HEK293 (cell line): ENCODE data around the gene KCNE1.
A peak's percentile ranks its signal among the peaks of the same experiment; 100 is the strongest.

ENCODE experiments used
- CTCF ChIA-PET: fragments of 350-600 bp; formaldehyde crosslinking; extraction: SDS; loops from one replicate; lab custom pipeline; 2021; ENCODE audit warnings: antibody characterized with exemption; lab: Yijun Ruan, JAX
- POLR2A ChIA-PET: fragments of 300-600 bp; formaldehyde crosslinking; extraction: SDS; loops from one replicate; lab custom pipeline; 2020; ENCODE audit warnings: antibody characterized with exemption, inconsistent platforms; lab: Yijun Ruan, JAX
- H3K27ac ChIP-seq: fragments of 200-500 bp; sonication (Bioruptor generic); 2 replicates; pipeline ENCODE4 v1.5.1; 2014; ENCODE audit warnings: low read depth, low read length, control low read depth, inconsistent platforms; ENCODE audit errors: extremely low read depth
- H3K36me3 ChIP-seq, 2 experiments: fragments of 200-500 bp in 1 of 2; sonication (Bioruptor generic) in 1 of 2; 1 replicate in 1 of 2; 2 replicates in 1 of 2; pipeline ENCODE4 v1.5.1; 2014 to 2017; ENCODE audit warnings: inconsistent platforms in 2 of 2, low read length in 2 of 2; ENCODE audit not compliant: control insufficient read depth in 2 of 2, insufficient read depth in 1 of 2
- H3K4me1 ChIP-seq: fragments of 200-500 bp; sonication (Bioruptor generic); 2 replicates; pipeline ENCODE4 v1.5.1; 2014; ENCODE audit warnings: mild to moderate bottlenecking, low read length, inconsistent platforms; ENCODE audit not compliant: control insufficient read depth, insufficient read depth
- H3K4me3 ChIP-seq: 2 replicates; pipeline ENCODE4 v1.5.1; 2011; ENCODE audit warnings: low read depth, mild to moderate bottlenecking, control low read depth, low read length, moderate library complexity
- H3K9me3 ChIP-seq: fragments of 200-500 bp; sonication (Bioruptor generic); 2 replicates; pipeline ENCODE4 v1.5.1; 2014; ENCODE audit warnings: low read depth, low read length, inconsistent platforms; ENCODE audit not compliant: control insufficient read depth, insufficient read depth
- HIC1 ChIP-seq: fragments of 450-650 bp; formaldehyde crosslinking; IDR thresholded peaks from 2 replicates; pipeline ENCODE4 v1.5.1; 2016; ENCODE audit warnings: missing biosample characterization, missing genetic modification characterization
- IKZF3 ChIP-seq: fragments of 450-650 bp; IDR thresholded peaks from 2 replicates; pipeline ENCODE4 v1.5.0; 2018; ENCODE audit warnings: missing biosample characterization, mild to moderate bottlenecking, missing genetic modification characterization, moderate library complexity
- PBX3 ChIP-seq: sonication (generic); formaldehyde crosslinking; IDR thresholded peaks from 2 replicates; pipeline ENCODE4 v1.8.1; 2022; ENCODE audit warnings: mild to moderate bottlenecking, moderate library complexity, missing genetic modification reagents
- PRDM4 ChIP-seq: fragments of 450-650 bp; formaldehyde crosslinking; IDR thresholded peaks from 2 replicates; pipeline ENCODE4 v1.5.1; 2017; ENCODE audit warnings: missing biosample characterization, missing genetic modification characterization
- ZBTB20 ChIP-seq: fragments of 450-650 bp; formaldehyde crosslinking; IDR thresholded peaks from 2 replicates; pipeline ENCODE4 v1.5.1; 2016; ENCODE audit warnings: missing biosample characterization, missing genetic modification characterization
- ZBTB21 ChIP-seq: fragments of 450-650 bp; formaldehyde crosslinking; IDR thresholded peaks from 2 replicates; pipeline ENCODE4 v1.5.1; 2017; ENCODE audit warnings: missing biosample characterization, missing genetic modification characterization
- ZBTB6 ChIP-seq: fragments of 450-650 bp; formaldehyde crosslinking; IDR thresholded peaks from 2 replicates; pipeline ENCODE4 v1.5.1; 2017; ENCODE audit warnings: missing biosample characterization, missing genetic modification characterization
- ZEB2 ChIP-seq: fragments of 450-650 bp; formaldehyde crosslinking; IDR thresholded peaks from 2 replicates; pipeline ENCODE4 v1.5.1; 2016; ENCODE audit warnings: missing biosample characterization, missing genetic modification characterization
- ZFP69B ChIP-seq: fragments of 450-650 bp; formaldehyde crosslinking; IDR thresholded peaks from 2 replicates; pipeline ENCODE4 v1.5.1; 2016; ENCODE audit warnings: missing biosample characterization, missing genetic modification characterization
- ZNF112 ChIP-seq: fragments of 450-650 bp; formaldehyde crosslinking; IDR thresholded peaks from 2 replicates; pipeline ENCODE4 v1.5.0; 2017; ENCODE audit warnings: missing biosample characterization, missing genetic modification characterization
- ZNF114 ChIP-seq: fragments of 450-650 bp; formaldehyde crosslinking; IDR thresholded peaks from 2 replicates; pipeline ENCODE4 v1.5.0; 2017; ENCODE audit warnings: missing biosample characterization, missing genetic modification characterization
- ZNF133 ChIP-seq: fragments of 450-650 bp; formaldehyde crosslinking; IDR thresholded peaks from 2 replicates; pipeline ENCODE4 v1.5.1; 2016; ENCODE audit warnings: missing biosample characterization, missing genetic modification characterization
- ZNF16 ChIP-seq: fragments of 450-650 bp; formaldehyde crosslinking; IDR thresholded peaks from 2 replicates; pipeline ENCODE4 v1.5.1; 2016; ENCODE audit warnings: low read depth, missing biosample characterization, missing genetic modification characterization
- ZNF2 ChIP-seq: fragments of 450-650 bp; formaldehyde crosslinking; IDR thresholded peaks from 2 replicates; pipeline ENCODE4 v1.5.1; 2016; ENCODE audit warnings: missing biosample characterization, missing genetic modification characterization
- ZNF341 ChIP-seq: fragments of 450-650 bp; formaldehyde crosslinking; IDR thresholded peaks from 2 replicates; pipeline ENCODE4; 2016; ENCODE audit warnings: low read depth, missing biosample characterization, missing genetic modification characterization
- ZNF350 ChIP-seq: fragments of 450-650 bp; formaldehyde crosslinking; IDR thresholded peaks from 2 replicates; pipeline ENCODE4 v1.5.0; 2017; ENCODE audit warnings: missing biosample characterization, mild to moderate bottlenecking, missing genetic modification characterization
- ZNF354C ChIP-seq: fragments of 450-650 bp; formaldehyde crosslinking; IDR thresholded peaks from 2 replicates; pipeline ENCODE4 v1.5.1; 2016; ENCODE audit warnings: missing biosample characterization, missing genetic modification characterization, low read depth, borderline replicate concordance
- ZNF394 ChIP-seq: fragments of 450-650 bp; formaldehyde crosslinking; IDR thresholded peaks from 2 replicates; pipeline ENCODE4 v1.5.1; 2016; ENCODE audit warnings: missing biosample characterization, missing genetic modification characterization, mild to moderate bottlenecking, moderate library complexity, borderline replicate concordance
- ZNF426 ChIP-seq: fragments of 450-650 bp; formaldehyde crosslinking; IDR thresholded peaks from 2 replicates; pipeline ENCODE4 v1.5.1; 2017; ENCODE audit warnings: missing biosample characterization, missing genetic modification characterization, mild to moderate bottlenecking, inconsistent platforms, moderate library complexity
- ZNF473 ChIP-seq: fragments of 450-650 bp; formaldehyde crosslinking; IDR thresholded peaks from 2 replicates; pipeline ENCODE4 v1.5.1; 2017; ENCODE audit warnings: missing biosample characterization, missing genetic modification characterization
- ZNF548 ChIP-seq: fragments of 450-650 bp; formaldehyde crosslinking; IDR thresholded peaks from 2 replicates; pipeline ENCODE4 v1.5.1; 2016; ENCODE audit warnings: missing biosample characterization, missing genetic modification characterization
- ZNF785 ChIP-seq: fragments of 450-650 bp; formaldehyde crosslinking; IDR thresholded peaks from 2 replicates; pipeline ENCODE4 v1.5.1; 2016; ENCODE audit warnings: missing biosample characterization, missing genetic modification characterization
- TF ChIP-seq, protein P1 (sequence below): fragments of 450-650 bp; formaldehyde crosslinking; IDR thresholded peaks from 2 replicates; pipeline ENCODE4 v1.5.1; 2016; ENCODE audit warnings: missing biosample characterization, missing genetic modification characterization, low read depth
- TF ChIP-seq, protein P2 (sequence below): fragments of 450-650 bp; formaldehyde crosslinking; IDR thresholded peaks from 2 replicates; pipeline ENCODE4 v1.5.1; 2016; ENCODE audit warnings: missing biosample characterization, missing genetic modification characterization

The KCNE1 gene

DNA sequence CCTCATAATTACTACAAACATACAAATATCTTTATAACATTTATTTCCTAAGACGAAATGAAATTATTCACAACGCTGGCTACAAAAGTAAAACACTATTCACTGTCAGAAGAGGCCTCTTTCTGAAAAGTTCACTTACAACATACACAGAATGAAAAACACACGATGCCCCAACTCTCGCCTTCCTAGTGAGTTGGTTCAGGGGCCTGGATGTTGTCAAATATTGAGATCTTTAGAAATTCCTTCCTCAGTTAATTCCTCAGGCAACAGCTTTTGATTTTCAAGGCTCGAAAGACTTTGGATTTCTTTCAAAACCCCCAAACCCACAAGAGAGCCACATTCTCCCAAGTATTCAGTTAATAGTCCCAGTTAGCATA is 14.2 kb upstream of the KCNE1 start:
- Histone ChIP-seq H3K36me3 (peaks cover 0 to 11% of the 10 kb centered on the region in 2 experiments; a peak in 1 of 3 replicates), H3K27ac (peak overlapping the region; percentile 32; the same call in 1 of the 2 replicates), H3K4me1 (peaks cover 8% of the 10 kb centered on the region), H3K4me3 (peak overlapping the region; percentile 18), H3K9me3 (no peaks in the 10 kb centered on the region)
- TF ChIP-seq PBX3 (CRISPR knock-in tag) (no peak), ZNF354C (no peak), ZNF341 (tag by site-specific recombination) (no peak), ZNF785 (no peak), ZFP69B (tag by site-specific recombination) (no peak), HIC1 (tag by site-specific recombination) (no peak), ZNF350 (tag by site-specific recombination) (no peak), IKZF3 (tag by site-specific recombination) (no peak), ZNF112 (tag by site-specific recombination) (no peak), ZNF114 (tag by site-specific recombination) (no peak), ZBTB20 (tag by site-specific recombination) (no peak), ZBTB6 (tag by site-specific recombination) (no peak), ZNF426 (no peak), ZNF2 (tag by site-specific recombination) (no peak), ZNF133 (no peak), ZNF16 (tag by site-specific recombination) (no peak)
- POLR2A ChIA-PET = interaction anchor here (0.7 to 1.1 kb wide), 3 partner anchors 11 to 15 kb away, joined by 3 to 6 read pairs (median 3); partner anchors contain the start of gene KCNE1
- CTCF ChIA-PET = interaction anchor here (1.2 to 2.8 kb wide), 8 partner anchors 8 to 602 kb away, joined by 3 to 16 read pairs (median 5); no protein-coding TSS in a partner anchor

GRCh38 chr21:34524646-34525601 is 12.9 kb upstream of the KCNE1 start:
- peaks cover 0 to 22% of the 10 kb centered on the region in 2 experiments; a peak in 1 of 3 replicates for H3K36me3 ChIP-seq
- H3K27ac ChIP-seq = no peak overlapping the region
- no peak overlapping the region for H3K4me3 ChIP-seq
- peaks cover 8% of the 10 kb centered on the region for H3K4me1 ChIP-seq
- CTCF ChIA-PET = interaction anchor here (0.6 to 3.7 kb wide), 10 partner anchors 7 to 1253 kb away, joined by 3 to 18 read pairs (median 5); no protein-coding TSS in a partner anchor
- H3K9me3 ChIP-seq = no peaks in the 10 kb centered on the region
- POLR2A ChIA-PET = interaction anchor here (1.6 kb wide), 1 partner anchor 10 kb away, joined by 4 read pairs; no protein-coding TSS in a partner anchor
- TF ChIP-seq ZNF473 (tag by site-specific recombination) = no peak
- TF ChIP-seq ZEB2 = no peak
- peak; percentile 71 for TF ChIP-seq ZBTB21 (tag by site-specific recombination)
- TF ChIP-seq, protein P1, sequence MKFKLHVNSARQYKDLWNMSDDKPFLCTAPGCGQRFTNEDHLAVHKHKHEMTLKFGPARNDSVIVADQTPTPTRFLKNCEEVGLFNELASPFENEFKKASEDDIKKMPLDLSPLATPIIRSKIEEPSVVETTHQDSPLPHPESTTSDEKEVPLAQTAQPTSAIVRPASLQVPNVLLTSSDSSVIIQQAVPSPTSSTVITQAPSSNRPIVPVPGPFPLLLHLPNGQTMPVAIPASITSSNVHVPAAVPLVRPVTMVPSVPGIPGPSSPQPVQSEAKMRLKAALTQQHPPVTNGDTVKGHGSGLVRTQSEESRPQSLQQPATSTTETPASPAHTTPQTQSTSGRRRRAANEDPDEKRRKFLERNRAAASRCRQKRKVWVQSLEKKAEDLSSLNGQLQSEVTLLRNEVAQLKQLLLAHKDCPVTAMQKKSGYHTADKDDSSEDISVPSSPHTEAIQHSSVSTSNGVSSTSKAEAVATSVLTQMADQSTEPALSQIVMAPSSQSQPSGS (tag by site-specific recombination) = peak; percentile 76
- TF ChIP-seq, protein P2, sequence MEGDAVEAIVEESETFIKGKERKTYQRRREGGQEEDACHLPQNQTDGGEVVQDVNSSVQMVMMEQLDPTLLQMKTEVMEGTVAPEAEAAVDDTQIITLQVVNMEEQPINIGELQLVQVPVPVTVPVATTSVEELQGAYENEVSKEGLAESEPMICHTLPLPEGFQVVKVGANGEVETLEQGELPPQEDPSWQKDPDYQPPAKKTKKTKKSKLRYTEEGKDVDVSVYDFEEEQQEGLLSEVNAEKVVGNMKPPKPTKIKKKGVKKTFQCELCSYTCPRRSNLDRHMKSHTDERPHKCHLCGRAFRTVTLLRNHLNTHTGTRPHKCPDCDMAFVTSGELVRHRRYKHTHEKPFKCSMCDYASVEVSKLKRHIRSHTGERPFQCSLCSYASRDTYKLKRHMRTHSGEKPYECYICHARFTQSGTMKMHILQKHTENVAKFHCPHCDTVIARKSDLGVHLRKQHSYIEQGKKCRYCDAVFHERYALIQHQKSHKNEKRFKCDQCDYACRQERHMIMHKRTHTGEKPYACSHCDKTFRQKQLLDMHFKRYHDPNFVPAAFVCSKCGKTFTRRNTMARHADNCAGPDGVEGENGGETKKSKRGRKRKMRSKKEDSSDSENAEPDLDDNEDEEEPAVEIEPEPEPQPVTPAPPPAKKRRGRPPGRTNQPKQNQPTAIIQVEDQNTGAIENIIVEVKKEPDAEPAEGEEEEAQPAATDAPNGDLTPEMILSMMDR = no peak
- TF ChIP-seq ZNF394 (tag by site-specific recombination) = 0 out of 2 replicates have a peak, but pooled peaks have one; percentile 15
- no peak for TF ChIP-seq ZNF548
- no peak for TF ChIP-seq PRDM4 (tag by site-specific recombination)
